Left ventricle myocardium superior (tissue), 1 donor: ENCODE data around the gene TRIM49C. TPM values are rescaled to one million over a fixed set of nuclear protein-coding genes. Genes with fewer than 3 reads are reported as not detected.
"Not testable (repeated sequence)": the region's sequence is repeated elsewhere in the genome, so short reads cannot be mapped to it uniquely, and the experiment has no call there.

ENCODE experiments used
- ATAC-seq: fragments of 200-7000 bp; cut with Tn5 transposase; one replicate; pipeline ENCODE4 v1.9.1; 2020; ENCODE audit warnings: mild to moderate bottlenecking, moderate library complexity
- DNase-seq: peaks from one replicate; pipeline ENCODE4 v3.0.0-alpha.2; 2020
- intact Hi-C: fragments of 100-400 bp; cut with micrococcal nuclease; formaldehyde crosslinking; loops from one replicate; pipeline ENCODE4 v1.11.0; 2022
- long read RNA-seq: library from polyadenylated mRNA; unstranded; transcript quantifications from one replicate; pipeline ENCODE4 v2.0.0, GENCODE V29; 2021
- total RNA-seq: library from RNA; stranded (reverse); fragmentation: NEBNext Ultra II Directional; extraction: Animal tissue kit (Norgen Biotek cat#: 25700); gene quantifications from one replicate; pipeline ENCODE4 v1.2.1, GENCODE V29; 2021
- donor health status: DM: no; HTN: yes; CAD: no; lungs with severe emphysema.

Gene TRIM49C
- total RNA-seq = not detected
- long read RNA-seq = 0 reads

- intact Hi-C loops, ATAC-seq, DNase-seq: not testable (repeated sequence)
Observed at GRCh38 chr11:90030806-90031205, at the start of gene TRIM49C. Gene TRIM49C, plus strand, starts transcription at chr11:90031106. Its CDS starts 4,106 bp downstream, at chr11:90035212.

GRCh38 chr11:90024184-90024583 is 6.7 kb upstream of the TRIM49C start:
- ATAC-seq, intact Hi-C loops, DNase-seq: not testable (repeated sequence)

- intact Hi-C loops = not testable (repeated sequence)
Observed at GRCh38 chr11:90051591-90052209, 20.8 kb downstream of the TRIM49C start.

GRCh38 chr11:90052311-90052710 is 21.4 kb downstream of the TRIM49C start:
- ATAC-seq, DNase-seq, intact Hi-C loops: not testable (repeated sequence)

More at GRCh38 chr11:90051591-90052209, 20.8 kb downstream of the TRIM49C start:
- not testable (repeated sequence) for DNase-seq, ATAC-seq

- intact Hi-C loops, ATAC-seq, DNase-seq: not testable (repeated sequence)
Observed at GRCh38 chr11:90053545-90053944, 22.6 kb downstream of the TRIM49C start.

GRCh38 chr11:90085650-90086049 is 54.7 kb downstream of the TRIM49C start, which contains the start of gene UBTFL1:
Gene UBTFL1, plus strand, starts transcription at chr11:90085950. Its CDS starts 0 bp downstream, at chr11:90085950.
- intact Hi-C loops, DNase-seq, ATAC-seq: not testable (repeated sequence)

GRCh38 chr11:90088731-90089130 is 57.8 kb downstream of the TRIM49C start:
- intact Hi-C loops, DNase-seq, ATAC-seq: not testable (repeated sequence)

Other genes starting within 250 kb of the TRIM49C start
- not detected for gene TRIM49, start 222.5 kb upstream of the TRIM49C start, total RNA-seq
- not detected for gene TRIM64B, start 152.6 kb upstream of the TRIM49C start, total RNA-seq
- not detected for gene TRIM49D1, start 108.9 kb upstream of the TRIM49C start, total RNA-seq
- not detected for gene TRIM49D2, start 107.0 kb upstream of the TRIM49C start, total RNA-seq
- not detected for gene TRIM64, start 65.1 kb upstream of the TRIM49C start, total RNA-seq
- gene UBTFL1, start 54.8 kb downstream of the TRIM49C start, total RNA-seq = not detected
- 1.8 TPM for gene NAALAD2, start 103.6 kb downstream of the TRIM49C start, total RNA-seq
- 37.9 TPM for gene CHORDC1, start 191.9 kb downstream of the TRIM49C start, total RNA-seq